Kidney glomerular epithelial cell (primary cell): ENCODE measurements around the gene CEP68.
A peak's percentile ranks its signal among the peaks of the same experiment; 100 is the strongest.
"Not testable (repeated sequence)": the region's sequence is repeated elsewhere in the genome, so short reads cannot be mapped to it uniquely, and the experiment has no call there.

Source experiments
- DNase-seq: peaks from one replicate; lab custom pipeline; 2025; lab: John Stamatoyannopoulos, UW

CEP68 gene, protein sequence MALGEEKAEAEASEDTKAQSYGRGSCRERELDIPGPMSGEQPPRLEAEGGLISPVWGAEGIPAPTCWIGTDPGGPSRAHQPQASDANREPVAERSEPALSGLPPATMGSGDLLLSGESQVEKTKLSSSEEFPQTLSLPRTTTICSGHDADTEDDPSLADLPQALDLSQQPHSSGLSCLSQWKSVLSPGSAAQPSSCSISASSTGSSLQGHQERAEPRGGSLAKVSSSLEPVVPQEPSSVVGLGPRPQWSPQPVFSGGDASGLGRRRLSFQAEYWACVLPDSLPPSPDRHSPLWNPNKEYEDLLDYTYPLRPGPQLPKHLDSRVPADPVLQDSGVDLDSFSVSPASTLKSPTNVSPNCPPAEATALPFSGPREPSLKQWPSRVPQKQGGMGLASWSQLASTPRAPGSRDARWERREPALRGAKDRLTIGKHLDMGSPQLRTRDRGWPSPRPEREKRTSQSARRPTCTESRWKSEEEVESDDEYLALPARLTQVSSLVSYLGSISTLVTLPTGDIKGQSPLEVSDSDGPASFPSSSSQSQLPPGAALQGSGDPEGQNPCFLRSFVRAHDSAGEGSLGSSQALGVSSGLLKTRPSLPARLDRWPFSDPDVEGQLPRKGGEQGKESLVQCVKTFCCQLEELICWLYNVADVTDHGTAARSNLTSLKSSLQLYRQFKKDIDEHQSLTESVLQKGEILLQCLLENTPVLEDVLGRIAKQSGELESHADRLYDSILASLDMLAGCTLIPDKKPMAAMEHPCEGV

DNA sequence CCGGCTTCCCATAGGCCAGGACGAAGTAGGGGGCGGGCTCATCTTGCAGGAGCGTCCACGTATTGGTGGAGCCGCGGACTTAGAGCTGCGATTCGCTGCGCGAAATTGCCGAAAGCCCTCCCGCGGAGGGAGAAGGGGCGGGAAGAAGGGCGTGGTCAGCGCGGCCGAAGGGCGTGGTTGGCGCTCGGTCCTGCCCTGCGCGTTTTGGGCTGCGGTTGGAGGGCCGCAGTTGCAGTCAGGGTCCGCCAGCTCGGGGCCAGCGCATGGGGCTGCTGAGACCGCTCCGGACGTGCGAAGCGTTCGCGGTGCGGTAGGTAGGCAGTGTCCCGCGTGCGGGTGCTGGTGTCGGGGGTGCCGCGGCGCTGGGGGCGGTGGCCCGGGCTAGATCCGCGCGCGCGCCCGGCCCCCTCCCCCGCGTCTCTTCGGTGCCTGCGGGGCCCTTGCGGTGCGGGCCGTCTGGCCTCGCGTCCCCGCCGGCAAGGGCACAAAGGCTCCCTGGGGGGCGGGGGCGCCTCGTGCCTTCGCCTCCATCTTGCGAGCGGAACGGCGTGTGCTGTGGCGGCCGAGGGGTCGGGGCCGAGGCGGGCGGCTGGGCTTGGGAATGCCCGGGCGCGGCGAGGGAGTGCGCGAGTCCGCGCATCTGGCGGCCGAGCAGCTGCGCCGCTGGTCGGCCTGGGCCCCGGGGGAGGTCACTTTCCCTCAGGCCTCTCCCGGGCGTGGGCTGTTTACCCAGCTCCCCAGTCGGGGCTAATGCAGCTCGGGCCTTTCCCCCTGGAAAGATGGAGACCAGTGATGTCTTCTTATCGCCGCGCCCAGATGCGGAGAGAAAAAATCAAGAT is at the start of gene CEP68:
Gene CEP68 (plus strand): TSS at position 202 of the 839 bp plus-strand sequence. CDS start 13,029 bp downstream, outside the sequence.
- peak; percentile 93 for DNase-seq

DNA sequence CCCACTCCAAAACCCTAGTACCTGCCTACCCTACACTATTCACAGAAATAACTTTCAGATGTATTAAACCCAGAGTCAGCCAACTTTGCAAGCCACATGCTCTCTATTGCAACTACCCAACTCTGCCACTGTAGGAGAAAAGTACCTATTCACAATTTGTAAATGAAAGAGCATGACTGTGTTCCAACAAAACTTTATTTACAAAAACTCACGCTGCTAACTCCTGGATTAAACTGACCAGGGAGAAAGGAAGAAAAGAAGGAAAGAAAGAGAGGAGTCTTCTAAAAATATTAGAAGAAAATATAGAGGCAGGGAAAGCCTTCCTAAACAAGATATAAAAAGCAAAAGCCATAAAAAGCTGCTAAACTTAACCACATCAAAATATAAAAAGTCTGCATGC is 42.4 kb upstream of the CEP68 start:
- no peak for DNase-seq

DNA sequence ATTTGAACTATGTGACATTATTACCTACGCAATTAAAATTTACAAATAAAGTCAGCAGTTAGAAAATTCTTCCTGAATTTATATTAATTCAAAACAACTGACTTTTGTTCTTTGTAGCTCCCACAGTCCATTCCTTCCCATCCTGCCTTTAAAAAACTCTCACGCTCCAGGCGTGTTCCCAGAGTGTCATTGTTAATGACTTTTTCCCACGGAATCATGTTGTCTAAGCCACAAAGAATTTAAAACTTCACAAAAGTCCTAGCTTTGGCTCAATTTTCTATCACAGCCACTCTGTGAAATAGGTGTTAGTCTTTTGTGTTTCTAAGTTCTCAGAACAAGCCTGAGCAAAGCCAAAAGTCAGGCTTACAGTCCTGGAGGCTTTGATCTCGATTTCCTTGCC is 40.5 kb upstream of the CEP68 start:
- DNase-seq: no peak

DNA sequence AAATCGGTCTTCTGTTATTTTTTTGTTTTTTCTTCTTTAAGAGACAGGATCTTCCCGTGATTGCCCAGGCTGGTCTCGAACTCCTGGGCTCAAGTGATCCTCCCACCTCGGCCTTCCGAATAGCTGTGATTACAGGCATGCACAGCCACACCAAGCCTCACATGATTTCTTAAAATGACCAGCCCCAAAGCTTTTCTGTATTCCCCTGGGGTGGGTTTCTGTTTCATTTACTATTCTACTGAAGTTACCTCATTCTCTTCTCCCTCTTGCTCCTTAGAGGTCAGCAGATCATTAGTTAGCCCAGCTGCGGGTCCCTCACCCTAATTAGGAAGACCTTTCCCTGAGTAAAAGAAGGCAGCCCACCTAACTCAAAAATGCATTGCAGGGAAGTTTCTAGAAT is 39.4 kb upstream of the CEP68 start:
- DNase-seq: no peak

DNA sequence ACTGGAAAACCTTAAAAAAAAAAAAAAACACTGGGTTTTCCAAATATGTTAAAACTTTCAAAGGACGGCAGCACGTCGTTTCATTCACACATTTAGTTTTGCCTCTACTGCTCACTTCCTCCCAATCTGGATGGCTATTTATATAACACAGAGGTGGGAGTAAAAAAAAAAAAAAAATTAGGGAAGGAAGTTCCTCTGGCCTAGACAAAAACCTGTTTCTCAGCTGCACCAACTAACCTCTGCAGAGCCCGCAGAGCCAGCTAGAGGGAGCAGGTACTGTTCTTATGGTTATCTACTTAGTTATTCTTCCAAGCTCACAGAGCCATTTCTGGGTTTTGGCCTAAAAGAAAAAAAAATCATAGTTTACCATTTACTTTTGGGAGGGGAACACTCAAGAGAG is 38.9 kb upstream of the CEP68 start:
- no peak for DNase-seq

DNA sequence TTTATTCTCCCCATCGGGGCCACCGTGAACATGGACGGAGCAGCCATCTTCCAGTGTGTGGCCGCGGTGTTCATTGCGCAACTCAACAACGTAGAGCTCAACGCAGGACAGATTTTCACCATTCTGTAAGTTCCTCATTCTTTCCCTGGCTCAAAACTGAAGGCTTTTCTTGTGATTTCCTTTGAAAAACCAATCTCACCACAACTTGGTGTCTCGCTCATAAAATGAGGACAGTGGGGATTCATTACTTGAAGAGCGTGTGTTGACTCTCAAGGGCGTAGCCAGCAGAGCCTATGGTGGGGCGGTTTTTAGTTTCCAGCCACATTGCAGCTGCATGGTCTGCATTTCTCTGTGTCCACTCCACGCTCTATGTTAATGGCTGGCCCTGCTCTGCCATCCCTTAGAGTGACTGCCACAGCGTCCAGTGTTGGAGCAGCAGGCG is 38.1 kb upstream of the CEP68 start:
- DNase-seq: no peak

DNA sequence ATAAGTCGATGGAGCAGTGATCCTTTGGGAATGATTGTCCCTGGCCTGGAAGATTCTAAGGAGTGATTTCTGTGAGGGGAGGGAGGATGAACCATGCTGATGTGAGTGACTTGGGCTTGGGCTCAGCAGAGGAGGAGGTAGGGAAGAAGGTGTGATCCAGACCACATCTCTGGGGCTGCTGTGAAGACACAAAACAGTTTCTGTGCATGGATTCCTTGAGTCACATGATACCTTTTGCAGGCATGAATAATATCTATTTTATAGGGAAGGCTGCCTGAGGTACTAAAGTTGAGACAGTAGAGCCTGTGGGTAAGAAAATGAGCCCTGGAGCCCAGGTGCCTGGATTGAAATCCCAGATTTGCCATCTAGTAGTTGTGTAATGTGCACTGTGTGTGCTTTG is 37.2 kb upstream of the CEP68 start:
- no peak for DNase-seq

DNA sequence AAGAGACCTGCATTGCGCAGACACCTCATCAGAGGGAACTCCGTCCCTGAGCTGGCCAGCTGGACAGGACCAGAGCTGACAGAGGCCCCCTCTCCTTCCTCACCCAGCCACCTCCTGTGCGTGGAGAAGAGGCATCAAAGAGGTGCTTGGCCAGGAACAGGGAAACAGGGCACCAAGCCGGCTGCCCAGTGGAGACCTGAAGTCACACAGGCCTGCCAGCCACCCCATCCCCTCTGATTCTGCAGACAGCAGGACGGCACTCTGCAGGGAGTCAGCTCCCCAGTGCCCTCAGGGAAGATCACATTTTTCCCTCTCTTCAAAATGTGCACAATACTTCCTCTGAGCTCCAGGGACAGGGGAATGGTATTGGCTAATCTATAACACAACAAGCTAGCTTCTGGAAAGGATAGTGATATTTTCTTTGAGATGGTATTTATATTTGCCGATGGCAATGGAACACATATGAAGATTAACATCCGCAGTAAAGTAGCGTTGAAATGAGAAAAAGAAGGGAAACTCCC is 36.5 kb upstream of the CEP68 start:
- DNase-seq: no peak

DNA sequence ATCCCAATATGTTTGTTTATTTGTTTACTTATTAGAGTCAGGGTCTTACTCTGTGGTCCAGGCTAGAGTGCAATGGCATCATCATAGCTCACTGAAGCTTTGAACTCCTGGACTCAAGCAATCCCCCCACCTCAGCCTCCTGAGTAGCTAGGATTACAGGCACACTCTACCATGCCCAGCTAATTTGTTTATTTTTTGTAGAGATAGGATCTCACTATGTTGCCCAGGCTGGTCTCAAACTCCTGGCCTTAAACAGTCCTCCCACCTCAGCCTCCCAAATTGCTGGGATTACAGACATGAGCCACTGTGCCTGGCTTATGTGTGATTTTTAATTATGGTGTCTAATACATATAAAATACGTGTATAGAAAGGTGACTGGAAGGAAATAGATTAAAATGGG is 36.0 kb upstream of the CEP68 start:
- not testable (repeated sequence) for DNase-seq

DNA sequence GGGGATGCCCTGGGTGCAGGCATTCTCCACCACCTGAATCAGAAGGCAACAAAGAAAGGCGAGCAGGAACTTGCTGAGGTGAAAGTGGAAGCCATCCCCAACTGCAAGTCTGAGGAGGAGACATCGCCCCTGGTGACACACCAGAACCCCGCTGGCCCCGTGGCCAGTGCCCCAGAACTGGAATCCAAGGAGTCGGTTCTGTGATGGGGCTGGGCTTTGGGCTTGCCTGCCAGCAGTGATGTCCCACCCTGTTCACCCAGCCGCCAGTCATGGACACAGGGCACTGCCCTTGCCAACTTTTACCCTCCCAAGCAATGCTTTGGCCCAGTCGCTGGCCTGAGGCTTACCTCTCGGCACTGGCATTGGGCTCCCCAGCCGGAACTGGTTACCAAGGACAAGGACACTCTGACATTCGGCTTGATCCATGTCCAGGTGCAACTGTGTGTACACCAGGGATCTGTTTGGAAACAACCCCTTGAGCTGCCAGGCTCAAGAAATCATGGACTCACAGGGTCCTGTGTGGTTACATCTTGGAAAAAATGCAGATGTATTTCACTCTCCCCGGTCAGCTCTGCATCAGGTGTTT is 35.2 kb upstream of the CEP68 start:
- DNase-seq: no peak

DNA sequence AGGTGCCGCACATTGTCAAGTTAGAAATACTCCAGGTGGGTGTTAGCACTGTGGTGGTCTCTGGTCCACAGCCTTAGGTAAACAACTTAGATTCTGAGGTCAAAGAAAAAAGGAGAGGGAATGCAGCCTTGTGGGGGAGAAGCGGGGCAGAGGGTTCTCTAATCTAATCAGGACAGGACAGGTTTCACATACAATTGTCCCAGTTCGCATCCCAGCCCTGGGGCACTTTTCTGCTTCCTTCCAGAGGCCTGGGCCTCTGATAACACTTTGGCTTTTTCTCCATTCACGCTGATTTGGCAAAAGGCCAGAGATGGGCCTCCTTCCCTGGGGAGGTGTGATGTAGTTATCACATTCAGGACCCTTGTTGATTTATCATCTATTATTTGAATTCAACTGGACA is 34.5 kb upstream of the CEP68 start:
- no peak for DNase-seq

DNA sequence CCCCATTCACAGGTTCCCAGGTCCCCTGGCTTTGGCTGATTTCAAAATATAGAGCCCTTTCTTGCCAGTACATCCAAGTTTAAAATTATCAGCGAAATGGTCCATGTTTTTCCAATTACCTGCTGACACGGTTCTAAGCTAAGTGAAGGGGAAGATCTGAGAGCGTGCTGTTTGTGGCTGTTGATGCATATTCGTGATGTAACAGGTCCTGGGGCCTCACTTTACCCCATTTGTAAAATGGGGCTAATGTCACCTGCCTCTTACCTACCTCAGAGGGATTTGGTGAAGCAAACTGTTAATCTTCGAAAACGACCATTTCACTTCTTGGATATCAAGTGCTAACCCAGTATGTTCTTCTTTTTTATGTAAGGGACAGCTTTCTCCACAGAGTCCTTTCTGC is 34.0 kb upstream of the CEP68 start:
- no peak for DNase-seq

DNA sequence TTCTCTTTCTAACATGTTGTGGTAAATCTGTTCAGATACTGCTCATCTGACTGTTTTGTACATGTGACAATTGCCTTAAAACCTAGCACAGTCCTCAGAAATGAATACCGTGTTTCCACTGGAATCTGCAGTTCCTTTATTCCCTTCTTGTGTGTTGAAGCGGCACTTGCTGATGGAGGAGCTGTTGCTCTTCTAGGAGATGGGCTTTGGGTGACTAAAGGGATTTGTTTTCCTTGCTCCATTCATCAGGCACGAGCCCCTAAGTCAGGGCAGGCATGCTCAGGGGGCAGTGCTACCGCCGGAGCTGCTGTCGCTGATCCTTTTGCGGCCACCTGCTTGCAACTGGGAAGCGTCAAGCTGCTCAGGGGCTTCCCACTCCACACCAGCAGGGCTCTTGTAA is 32.5 kb upstream of the CEP68 start:
- no peak for DNase-seq

DNA sequence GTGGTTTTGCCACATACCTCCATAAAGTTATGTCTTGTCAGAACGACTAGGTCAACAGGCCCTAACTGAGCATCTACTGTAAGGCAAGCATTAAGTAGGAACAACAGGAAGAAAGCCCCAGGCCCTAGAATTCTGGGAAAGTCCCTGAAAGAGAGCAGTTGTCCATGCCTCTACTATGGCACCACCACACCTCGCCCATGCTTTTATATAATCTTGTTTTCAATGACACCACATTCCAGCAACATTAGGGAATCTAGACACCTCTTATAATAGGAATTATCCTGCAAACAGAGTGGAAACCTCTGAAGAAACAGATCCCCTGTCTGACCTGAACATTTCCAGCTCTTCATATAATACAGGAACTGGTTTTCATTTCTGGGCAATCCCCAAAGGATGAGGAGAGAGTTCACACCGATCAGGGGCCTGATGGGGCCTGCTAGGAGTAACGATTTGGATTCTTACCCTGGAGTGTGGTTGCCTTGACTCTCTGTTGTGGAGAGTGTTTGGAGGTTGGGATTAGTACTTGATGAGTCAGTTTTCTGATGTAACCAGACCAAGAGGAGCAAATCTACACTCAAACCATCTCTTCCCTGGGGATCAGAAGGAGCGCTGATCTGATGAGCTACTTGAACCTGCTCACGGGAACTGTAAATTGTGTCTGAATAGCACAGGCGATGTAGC is 31.9 kb upstream of the CEP68 start:
- no peak for DNase-seq

DNA sequence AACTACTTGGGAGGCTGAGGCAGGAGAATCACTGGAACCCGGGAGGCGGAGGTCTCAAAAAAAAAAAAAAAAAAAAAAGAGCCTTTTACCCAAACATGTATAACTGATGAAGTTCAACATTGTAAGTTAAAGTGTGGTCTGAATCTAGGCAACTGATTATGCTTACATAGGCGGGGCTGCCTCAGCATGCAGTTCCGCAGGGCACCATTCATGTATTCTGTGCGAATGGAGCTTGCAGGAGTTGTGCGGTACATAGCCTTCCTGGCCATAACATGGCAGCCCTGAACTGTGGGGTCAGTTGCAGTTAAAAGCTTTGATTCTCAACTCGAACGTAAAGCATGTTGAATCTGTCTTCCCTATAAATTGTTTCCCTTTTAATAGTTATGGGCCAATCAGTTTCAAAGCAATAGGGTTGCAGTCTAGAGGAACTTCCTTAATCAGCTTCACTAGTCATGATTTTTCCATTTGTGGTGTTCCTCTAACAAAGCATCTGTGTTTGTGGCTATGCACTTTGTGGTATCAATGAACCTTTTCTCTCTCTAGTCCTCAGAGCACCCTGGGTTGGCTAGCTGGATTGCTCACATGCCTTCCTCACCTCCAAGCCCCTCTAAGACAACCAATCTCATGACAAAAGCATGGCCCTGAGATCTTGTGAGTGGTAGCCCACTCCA is 30.6 kb upstream of the CEP68 start:
- DNase-seq: no peak

DNA sequence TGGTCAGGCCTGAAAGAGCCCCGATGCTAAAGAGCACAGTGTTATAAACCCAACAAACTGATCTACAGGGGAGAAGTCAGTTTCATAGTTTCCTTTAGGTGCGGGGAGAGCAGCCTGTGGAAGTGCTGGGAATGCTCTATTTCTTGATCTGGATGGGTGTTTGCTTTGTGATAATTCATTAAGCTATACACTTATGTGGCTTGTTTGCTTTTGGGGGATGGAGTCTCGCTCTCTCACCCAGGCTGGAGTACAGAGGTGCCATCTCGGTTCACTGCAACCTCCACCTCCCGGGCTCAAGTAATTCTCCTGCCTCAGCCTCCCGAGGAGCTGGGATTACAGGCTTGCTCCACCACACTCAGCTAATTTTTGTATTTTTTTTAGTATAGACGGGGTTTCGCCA is 30.1 kb upstream of the CEP68 start:
- DNase-seq: no peak

DNA sequence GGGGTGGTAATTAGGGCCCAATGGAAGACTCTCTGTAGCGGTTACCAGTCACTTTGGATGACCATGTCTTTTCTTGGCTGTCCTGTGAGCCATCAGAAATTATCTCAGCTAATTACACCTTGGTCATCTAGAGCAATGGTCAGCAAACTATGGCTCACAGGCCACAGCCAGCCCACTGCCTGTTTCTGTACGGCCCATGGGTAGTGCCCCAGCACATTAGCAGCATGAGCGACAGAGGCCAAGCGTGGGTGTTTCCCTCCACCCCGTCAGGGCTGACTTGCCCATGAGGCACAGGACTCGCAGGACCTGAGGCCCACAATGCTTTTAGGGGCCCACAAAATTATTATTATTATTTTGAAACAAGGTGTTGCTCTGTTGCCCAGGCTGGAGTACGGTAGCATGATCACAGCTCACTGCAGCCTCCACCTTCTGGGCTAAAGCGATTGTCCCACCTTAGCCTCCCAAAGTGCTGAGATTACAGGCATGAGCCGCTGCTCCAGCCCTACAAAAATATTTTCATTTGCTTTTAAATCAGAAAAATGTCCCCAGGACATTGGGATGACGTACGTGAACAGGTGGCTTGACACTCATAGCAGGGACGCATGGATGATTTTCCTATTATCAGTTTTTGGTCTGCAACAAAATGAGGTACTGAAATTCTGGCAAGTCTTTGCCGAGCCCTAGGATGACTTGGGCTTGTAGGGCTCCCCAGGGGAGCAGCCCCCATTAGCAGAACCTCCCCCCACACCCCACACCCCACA is 29.3 kb upstream of the CEP68 start:
- DNase-seq: no peak

DNA sequence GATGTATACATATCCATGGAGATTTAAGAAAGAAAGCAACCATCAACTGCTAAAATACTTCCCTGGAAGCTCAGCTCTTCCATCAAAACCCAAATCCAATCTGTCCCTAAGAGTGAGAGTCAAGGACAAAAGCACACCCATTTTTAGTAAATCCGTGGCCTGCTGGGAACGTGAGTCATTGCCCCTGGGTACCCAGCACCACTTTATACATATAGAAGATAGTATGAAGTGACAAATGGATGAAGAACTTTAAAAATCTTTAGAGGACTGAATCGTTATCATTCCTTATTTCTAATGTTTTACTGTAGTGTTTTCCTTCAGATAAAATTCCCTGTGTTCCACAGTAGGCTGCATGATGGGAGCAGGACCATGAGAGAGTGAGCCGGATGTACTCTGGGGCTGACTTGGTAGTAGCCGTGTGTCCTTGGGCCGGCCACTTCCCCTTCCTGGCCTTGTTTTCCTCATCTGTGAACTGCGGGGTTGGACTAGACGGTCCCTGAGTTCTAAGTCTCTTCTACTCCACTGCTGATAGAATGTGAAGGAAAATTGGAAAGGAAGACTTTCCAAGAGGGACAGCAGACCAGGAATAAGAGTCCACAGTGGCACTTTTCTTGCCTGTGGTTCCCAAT is 28.5 kb upstream of the CEP68 start:
- DNase-seq: no peak
